HL-60/S4 treated with phorbol 12-myristate 13-acetate at 8.2 ng/mL for 4 days and 3 days (cell line): Measurements from ENCODE around the gene ZNF8.
"Not testable (repeated sequence)": the region's sequence is repeated elsewhere in the genome, so short reads cannot be mapped to it uniquely, and the experiment has no call there.

Experiments
- in situ Hi-C: fragments of 300-500 bp; cut with MboI; formaldehyde crosslinking; loops from 2 replicates; pipeline ENCODE4 v1.15.0; 2022; ENCODE audit warnings: low sequenced_read_pairs

Gene ZNF8

DNA sequence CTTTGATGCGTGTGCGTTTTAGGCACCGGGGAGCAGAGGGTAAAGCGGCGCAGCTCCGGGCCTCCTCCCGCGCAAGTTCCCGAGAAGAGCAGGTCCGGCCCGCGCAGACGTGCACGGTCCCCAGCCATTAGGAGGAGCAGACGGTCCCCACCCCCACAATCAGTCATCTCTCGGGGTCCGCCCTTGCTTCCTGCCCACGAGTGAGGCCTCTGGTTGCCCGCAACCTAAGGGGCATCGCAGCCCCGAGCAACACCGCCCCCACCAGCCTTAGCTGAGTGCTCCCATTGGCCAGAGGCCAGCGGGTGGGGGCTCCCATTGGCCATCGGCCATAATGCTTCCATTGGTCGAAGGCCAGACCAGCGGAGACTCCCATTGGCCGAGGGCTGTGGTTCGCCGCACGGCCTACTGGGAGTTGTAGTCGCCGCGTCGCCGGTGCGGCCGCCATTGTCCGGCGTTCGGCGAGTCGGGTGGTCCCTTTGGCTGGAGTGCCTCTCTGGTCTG is at the start of gene ZNF8:
TSS of gene ZNF8 (plus strand) at position 415 of the 501 bp plus-strand sequence. CDS start 127 bp downstream, outside the sequence.
- in situ Hi-C loops: no loop called here

DNA sequence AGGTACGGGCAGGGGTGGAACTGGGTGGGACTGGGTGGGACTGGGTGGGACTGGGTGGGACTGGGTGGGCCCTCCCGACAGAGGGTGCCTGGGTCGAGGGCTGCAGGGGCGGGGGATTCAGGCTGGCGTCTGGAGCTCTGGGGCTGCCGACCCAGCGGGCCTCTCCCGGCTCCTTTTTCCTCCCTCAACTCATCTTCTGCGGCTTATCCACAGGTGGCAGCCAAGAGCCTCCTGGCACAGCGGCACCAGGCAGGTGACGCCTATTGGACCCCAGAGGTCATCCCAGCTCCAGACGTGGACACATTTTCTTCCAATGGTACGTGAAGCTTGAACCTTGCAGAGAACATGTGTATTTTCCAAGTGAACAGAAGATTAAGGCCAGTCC is 49.5 kb upstream of the ZNF8 start:
- in situ Hi-C loops: no loop called here

DNA sequence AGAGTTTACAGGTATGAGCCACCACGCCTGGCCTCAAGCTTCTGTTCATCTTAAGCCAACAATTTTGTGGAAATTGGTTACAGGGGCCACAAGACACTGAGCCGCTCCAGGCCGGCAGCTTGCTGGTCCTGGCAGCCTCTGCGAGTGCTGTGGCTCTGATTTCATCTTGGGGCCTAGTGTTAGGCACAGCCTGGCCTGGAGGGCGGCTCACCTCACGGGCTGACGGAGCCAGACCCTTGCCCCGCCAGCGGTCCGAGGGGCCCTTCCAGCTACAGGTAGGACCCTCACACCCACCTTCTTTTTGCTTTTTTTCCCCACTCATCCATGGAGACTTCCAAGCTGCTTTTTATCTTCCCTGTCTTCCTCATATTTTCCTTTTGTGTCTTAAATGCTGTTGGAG is 41.4 kb upstream of the ZNF8 start:
- in situ Hi-C loops: no loop called here

DNA sequence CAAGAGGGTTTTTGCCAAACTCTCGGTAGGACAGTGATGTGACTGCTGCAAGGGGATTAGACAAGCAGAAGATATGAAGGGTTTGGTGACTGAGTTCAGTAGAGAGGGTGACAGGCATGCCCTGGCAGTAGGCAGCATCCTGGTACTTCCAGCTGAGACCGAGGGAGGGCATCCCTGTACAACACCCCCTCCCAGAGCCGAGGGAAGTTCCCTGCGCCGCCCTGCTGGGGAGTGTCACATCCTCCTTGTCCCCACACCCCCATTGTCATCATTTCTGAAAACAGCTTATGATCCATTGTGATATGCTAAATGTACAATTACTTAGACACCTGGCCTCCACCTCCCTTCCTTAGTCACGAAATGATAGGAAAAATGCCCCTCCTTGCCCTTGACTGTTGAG is 35.4 kb upstream of the ZNF8 start:
- in situ Hi-C loops: no loop called here

DNA sequence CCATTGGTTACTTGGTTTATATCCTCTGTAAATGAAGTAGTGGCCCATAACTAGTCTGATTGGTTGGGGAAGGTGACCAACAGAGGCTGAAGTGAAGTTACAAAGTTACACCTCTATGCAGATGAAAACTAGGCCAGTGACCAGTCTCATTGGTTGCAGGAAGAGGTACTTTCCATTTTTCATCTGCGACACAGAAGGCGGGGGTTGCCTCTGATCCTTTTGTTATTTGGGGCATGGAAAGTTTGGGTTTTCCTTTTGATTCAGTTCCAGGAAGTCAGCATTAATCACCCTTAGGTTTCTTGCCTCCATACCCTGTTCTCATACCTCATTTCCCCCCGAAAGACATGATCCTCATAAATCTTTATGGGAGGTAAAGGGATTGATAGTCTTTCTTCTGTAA is 29.9 kb upstream of the ZNF8 start:
- in situ Hi-C loops: no loop called here

DNA sequence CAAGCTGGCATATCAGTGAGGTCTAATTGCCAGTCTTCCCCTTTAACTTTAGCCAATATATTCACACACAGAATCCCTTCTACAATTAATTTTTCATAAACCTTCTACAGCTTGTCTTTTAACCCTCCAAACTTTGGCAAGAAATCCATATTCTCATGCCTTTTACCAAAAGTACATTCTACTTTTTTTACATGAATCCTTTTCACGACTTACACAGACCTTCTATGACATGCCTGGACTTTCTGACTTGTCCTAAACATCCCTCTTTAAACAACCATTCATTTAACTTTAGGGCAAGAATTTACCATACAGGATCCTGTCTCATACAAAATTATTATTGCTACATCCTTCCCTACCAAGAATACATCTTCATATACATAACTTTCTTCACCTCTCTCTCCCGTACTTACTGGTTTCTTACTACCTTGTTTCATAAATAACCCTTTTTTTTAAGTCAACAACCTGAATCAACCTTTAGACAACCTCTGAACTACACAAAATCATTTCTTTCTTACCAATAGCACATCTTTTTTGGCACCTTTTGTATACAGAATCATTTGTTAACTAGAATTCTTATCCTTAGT is 26.6 kb upstream of the ZNF8 start:
- in situ Hi-C loops: no loop called here

DNA sequence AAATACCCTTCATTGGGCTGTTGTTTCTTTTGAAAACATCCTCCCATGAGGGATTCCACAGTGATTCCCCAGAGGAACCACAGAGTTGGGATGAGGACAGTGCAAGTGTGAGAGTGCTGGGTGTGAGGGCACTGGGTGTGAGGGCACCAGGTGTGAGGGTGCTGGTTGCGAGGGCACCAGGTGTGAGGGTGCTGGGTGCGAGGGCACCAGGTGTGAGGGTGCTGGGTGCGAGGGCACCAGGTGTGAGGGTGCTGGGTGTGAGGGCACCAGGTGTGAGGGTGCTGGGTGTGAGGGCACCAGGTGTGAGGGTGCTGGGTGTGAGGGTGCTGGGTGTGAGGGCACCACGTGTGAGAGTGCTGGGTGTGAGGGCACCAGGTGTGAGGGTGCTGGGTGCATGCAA is 20.5 kb upstream of the ZNF8 start:
- in situ Hi-C loops: not testable (repeated sequence)

DNA sequence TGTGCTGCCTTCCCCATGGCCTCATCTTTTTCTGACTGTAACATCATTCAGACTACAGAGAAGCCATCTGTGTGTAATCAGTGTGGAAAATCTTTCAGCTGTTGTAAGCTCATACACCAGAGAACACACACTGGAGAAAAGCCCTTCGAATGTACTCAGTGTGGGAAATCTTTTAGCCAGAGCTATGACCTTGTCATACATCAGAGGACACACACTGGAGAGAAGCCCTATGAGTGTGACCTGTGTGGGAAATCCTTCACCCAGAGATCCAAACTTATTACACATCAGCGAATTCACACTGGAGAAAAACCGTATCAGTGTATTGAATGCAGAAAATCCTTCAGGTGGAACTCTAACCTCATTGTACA is 17.2 kb upstream of the ZNF8 start:
- in situ Hi-C loops: no loop called here

DNA sequence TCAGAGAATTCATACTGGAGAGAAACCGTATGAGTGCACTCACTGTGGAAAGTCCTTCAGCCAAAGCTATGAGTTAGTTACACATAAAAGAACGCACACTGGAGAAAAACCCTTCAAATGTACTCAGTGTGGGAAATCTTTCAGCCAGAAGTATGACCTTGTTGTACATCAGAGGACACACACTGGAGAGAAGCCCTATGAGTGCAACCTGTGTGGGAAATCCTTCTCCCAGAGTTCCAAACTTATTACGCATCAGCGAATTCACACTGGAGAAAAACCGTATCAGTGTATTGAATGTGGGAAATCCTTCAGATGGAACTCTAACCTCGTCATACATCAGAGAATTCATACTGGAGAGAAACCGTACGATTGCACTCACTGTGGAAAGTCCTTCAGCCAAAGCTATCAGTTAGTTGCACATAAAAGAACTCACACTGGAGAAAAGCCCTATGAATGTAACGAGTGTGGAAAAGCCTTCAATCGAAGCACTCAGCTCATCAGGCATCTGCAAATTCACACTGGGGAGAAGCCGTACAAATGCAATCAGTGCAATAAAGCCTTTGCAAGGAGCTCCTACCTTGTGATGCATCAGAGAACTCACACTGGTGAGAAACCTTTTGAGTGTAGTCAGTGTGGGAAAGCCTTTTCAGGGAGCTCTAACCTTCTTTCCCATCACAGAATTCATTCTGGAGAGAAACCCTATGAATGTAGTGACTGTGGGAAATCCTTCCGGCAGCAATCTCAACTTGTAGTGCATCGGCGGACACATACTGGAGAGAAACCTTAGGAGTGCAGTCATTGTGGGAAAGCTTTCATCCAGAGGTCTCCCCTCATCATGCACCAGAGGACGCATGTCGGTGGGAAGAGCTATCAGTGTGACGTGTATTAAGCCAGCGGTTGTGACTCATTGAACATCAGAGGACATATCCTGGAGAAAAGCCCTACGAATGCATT is 16.5 kb upstream of the ZNF8 start:
- in situ Hi-C loops: no loop called here

DNA sequence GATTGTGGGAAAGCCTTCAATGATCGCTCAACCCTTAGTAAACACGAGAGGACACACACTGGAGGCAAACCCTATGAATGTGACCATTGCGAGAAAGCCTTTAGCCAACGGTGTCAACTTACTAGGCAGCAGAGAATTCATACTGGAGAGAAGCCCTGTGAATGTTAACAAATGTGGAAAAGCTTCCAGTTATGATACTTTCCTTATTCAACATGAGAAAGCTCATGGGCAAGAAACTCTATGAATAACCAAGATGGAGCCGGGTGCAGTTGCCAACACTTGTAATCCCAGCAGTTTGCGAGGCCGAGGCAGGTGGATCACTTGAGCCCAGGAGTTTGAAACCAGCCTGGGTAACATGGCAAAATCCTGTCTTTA is 15.8 kb upstream of the ZNF8 start:
- in situ Hi-C loops: no loop called here

DNA sequence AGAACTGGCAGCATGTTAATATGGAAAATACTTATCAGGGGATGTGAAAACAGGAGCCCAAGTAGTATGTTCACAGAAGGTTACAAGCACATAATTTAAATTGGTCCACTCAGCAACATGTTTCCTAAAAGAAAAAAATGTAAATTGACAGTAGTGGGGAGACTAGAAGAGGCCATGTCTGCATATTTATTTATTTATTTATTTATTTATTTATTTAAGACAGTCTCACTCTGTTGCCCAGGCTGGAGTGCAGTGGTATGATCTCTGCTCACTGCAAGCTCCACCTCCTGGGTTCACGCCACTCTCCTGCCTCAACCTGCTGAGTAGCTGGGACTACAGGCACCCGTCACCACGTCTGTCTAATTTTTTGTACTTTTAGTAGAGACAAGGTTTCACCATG is 13.7 kb upstream of the ZNF8 start:
- in situ Hi-C loops: no loop called here

DNA sequence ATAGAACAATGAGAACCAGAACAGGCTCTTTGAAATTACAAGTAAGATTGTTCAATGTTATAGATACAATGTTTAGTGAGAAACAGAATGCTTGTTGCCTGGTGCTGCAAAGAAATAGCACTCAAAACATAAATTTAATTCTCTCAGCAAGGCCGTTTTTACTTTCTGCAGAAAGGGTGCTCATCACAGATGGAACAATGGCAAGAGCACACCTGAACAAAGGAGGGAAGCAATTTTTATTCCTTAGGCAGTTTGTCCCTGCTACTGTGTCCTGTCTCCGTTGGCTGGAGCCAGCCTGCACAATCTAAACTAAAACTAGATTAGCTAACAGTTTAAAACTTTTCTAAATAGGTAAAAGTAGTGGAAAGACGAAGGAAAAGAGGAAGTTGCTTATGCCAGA is 10.4 kb upstream of the ZNF8 start:
- in situ Hi-C loops: no loop called here

DNA sequence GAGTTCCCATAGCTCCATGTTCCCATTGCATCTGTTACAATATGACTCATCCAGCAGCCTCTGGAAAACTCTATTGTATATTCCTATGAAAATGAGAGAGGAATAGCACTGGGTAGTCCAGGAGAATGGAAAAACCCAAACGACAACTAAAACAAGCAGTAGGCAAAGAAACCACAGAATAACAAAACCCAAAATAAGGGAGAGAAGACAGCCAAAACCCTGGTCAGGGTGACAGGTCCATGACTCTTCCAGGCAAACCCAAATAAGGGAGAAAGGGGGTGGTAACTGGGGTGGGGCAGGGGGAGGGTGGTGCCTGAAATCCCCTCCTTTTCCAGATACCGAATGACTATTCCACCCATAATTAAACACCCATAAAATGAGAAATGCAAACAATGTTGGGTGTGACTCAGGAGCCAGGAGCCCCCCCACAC is 4.0 kb upstream of the ZNF8 start:
- in situ Hi-C loops: no loop called here

DNA sequence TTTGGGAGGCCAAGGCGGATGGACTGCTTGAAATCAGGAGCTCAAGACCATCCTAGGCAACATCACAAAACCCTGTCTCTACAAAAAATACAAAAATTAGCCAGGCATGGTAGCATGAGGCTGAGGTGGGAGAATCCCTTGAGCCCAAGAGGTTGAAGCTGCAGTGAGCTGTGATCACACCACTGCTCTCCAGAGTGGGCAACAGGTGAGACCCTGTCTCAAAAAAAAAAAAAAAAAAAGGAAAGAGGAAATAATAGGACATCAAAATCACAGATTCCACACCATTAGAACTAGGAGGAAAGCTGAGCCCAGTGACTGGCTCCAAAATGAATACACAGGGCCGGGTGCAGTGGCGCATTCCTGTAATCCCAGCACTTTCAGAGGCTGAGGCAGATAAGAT is 3.2 kb upstream of the ZNF8 start:
- in situ Hi-C loops: no loop called here

DNA sequence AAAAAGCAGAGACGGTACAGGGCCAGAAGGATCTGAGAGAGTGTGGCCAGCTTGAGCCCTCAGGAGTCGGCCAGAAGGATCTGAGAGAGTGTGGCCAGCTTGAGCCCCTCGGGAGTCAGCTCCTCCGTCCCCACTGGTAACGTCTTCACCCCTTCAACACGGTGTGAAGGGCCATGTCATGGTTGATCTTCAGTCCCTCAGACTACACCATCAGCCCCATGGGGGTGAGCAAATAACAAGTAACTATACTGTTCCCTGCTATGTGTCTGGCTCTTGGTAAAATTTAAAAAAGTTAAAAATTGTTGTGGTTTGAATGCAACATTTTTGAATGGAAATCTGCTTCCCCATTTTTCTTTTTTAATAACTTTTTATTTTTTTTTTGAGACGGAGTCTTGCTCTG is 1.6 kb upstream of the ZNF8 start:
- in situ Hi-C loops: no loop called here

DNA sequence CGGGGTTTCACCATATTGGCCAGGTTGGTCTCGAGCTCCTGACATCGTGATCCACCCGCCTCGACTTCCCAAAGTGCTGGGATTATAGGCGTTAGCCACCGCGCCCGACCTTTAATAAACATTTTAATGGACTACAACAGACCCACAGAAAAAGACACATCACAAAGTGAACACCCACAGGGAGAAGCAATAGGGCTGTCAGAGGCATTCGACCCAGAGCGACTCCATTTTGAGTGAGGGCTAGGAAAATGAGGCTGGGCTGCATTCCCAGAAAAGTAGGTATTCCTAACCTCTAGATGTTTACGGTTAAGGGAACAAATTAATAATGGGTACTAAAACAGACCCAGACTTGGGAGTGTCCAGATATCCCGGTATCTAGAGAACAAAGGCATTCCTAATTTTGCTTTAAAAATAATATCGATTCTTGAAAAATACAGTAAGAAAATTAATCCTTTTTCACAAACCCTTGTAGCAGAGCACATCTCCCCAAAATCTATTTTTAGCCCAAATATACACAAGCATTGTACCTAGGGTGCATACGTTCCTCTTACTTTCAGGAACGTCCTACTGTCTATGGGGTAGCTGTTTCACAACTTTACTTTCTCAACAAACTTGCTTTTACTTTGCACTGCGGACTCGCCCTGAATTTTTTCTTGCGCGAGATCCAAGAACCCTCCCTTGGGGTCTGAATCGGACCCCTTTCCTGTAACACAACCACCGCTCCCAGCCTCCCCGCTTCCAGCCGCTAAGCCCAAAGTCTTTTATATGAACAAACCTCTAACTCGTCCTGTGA is 811 bp upstream of the ZNF8 start:
- in situ Hi-C loops: no loop called here

DNA sequence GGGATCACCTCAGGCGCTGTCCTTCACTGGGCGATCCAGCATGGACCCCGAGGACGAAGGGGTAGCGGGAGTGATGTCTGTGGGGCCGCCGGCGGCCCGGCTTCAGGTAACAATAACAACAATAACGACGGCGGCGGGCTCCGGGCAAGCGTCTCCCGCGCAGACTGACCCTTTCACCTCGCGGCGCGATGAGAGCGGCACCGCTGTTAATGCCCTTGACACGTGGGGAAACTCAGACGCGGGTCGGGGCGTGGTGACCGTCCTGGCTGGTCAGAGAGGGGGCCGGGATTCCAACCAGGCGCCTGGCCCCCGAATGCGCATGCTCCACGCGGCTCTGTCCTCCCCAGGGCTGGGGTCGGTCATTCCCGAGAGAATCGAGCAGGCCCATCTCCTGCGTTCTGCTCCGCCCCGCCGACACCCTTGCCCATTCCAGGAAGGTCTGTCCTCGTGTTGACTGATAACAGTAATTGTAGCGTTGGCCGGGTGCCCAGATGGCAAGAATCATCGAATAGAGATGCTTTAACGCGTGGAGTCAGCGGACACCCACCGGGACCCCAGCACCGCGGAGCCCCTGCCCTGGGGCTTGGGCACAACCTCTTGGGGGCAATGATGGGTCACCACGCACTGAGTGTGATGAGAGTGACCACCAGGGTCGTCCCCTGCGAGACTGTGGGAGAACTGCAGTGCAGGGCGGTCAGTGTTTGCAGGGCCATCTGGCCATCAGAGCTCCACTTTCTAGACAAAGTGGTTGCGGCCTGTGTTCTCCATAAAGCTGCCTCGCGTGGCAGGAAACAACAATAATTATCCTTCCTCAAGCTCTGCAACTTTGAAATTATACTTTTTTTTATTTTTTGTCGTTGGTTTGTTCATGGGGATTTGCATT is 528 bp downstream of the ZNF8 start:
- in situ Hi-C loops: no loop called here

DNA sequence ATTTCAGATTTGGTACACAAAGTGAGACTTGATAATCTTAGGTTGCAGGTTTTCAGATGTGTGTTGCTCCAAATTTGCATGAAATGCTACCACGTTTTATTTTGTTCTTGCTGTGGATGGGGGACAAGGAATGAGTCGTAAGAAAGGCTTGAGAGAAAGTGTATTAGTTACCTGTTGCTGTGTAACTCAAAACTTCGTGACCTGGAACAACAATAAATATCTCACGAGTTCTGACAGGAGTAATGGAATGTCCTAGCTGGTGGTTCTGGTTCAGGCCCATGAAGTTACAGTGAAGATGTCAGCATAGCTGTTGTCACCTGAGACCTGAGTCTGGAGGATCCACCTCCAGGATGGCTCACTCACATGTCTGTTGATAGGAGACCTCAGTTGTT is 1.2 kb downstream of the ZNF8 start:
- in situ Hi-C loops: no loop called here

DNA sequence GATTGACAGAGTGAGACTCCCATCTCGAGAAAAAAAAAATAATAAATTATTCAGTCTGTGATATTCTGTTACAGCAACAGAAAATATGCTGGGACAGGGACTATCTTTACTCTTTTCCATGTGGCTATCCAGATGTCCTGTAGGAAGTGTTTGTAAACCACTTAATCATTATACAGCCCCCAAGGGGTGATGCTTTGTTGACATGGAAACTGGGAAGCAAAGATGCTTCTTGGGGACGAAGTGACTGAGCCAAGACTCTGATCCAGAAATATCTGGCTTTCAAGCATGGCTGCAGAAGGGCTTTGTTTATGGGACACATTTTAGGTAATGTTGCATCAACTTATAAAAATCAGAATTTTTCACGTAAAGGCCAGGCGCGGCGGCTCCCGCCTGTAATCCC is 5.4 kb downstream of the ZNF8 start:
- in situ Hi-C loops: no loop called here

DNA sequence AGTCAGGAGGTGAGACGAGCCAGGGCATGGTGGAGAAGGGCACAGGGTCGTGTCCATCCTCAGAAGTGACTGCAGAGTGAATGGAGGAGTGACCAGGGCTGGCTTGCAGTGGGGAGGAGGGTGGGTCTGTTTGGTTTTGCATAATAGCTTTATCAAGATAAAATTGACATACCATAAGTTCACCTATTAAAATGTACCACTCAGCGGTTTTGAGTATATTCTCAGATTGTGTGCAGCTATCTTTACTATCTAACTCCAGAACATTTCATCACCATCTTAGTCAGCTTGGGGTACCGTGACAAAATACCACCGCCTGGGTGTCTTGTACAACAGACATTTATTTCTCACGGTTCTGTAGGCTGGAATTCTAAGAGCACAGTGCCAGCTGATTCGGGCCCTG is 13.2 kb downstream of the ZNF8 start:
- in situ Hi-C loops: no loop called here
